GM18526 (cell line): Measurements from ENCODE around the gene PTP4A2.

Experiments
- POLR2A ChIP-seq: IDR thresholded peaks from 3 replicates; pipeline ENCODE4 v1.6.1; 2011; ENCODE audit not compliant: insufficient read length; ENCODE audit errors: extremely low read depth

The PTP4A2 gene

DNA sequence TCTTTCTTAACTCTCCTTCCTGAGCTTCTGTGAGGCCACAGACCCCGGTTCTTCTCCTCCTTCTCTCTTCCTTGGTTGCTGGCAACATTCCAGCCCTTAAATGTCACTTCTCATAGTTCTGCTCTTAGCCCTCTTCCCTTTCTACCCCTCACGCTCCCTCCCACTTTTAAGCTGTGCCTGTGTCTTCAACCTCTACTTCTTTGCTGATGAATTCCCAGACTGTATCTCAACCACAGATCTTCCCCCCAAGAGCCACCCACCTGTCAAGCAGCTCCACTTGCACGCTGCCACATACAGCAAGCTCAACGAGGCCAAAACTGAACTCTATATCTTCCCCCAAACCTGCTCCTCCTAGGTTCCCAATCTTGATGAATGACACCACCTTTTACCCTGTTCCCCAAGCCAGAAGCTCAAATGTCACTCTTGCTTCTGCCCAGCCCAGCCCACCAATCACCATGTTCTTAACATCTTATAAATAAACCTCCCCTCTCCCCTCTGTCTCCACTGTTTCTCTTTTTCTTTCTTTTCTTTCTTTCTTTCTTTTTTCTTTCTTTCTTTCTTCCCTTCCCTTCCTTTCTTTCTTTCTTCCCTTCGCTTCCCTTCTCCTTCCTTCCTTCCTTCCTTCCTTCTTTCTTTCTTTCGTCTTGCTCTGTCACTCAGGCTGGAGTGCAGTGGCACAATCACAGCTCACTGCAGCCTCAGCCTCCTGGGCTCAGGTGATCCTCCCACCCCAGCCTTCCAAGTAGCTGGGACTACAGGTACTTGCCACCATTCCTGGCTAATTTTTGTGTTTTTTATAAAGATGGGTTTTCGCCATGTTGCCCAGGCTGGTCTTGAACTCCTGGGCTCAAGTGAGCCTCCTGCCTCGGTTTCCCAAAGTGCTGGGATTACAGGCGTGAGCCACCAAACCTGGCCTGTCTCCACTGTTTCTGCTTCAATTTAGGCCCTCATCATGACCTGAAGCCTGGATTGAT lies 19.8 kb upstream of the PTP4A2 start:
- TF ChIP-seq POLR2A, result no peak

DNA sequence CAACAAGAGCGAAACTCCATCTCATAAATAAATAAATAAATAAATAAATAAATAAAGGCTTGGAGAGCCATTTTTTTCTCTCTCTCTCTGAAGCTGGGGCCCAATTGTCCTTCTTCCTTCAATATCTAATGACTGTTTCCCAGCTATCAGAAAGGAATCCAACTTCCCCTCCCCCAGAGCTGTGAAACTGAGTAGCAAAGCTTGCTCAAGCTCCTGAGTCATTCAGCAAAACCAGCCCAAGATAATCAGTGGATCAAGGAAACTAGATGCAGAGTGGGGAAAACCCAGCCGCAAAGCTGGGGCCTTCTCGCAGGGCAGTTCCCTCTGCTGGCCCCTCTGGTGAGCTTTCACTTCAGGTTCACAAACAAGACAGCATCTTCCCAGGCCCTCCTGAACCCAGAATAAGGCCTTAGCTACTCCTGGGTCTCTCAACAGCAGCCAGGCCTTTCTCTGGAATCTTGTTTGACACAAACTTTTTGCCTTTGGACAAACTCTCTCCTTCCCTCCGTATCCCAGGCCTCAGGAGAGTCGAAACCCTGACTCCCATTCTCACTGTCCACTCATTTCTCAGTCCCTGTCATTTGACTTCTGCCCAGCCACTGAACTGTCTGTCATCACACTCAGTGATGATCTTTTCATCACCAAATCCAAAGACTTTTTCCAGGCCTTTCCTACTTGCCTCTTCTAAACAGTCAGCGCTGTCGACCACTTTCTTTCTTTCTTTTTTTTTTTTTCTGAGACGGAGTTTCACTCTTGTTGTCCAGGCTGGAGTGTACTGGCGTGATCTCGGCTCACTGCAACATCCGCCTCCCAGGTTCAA lies 18.0 kb upstream of the PTP4A2 start:
- no peak for TF ChIP-seq POLR2A

DNA sequence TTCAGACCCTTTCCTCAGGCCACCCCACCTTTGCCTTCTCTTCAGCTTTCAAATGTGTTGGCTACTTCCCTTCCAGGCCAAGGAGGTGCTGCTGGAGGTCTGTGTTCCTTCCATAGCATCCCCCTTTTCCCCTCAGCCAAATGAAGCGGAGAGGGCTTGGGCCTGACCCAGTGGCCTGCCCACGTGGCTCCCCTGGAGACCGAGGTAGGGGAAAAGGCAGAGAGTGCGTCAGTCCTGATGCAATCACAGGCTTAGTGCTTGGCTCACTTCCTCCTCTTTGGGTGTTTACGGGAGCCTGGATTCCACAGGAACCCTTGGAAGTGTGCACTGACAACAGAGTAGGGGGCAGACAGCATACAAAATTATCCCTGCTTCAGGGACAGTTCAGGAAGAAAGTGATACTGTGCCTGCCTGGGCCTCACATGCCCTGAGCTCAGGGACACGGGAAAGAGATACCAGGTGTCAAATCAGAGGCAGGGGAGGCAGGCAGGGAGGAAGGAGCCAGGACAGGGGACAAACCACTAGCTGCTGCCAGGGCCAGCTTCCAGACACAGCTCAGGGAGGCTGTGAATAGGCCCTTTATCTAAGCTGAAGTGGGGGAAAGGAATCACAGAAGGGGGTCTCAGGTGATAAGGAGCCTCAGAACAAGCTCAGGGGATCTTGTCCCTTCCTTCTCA lies 16.6 kb upstream of the PTP4A2 start:
- no peak for TF ChIP-seq POLR2A

DNA sequence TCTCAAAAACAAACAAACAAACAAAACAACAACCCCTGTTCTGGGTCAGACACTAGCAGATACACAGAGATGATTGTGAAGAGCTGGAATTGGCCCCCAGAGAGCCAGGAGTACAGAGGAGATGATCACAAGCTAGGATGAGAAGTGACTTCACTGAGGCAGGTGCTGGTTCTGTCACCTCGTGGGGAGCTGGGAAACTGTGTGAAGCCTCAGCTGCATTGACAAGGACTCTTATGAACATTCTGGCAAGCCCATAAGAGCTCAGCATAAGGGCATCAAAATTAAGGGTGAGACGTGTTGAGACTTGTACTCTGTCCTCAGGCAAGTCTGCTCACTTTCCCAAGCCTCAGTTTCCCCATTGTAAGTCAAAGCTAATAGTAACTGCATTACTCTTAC lies 14.7 kb upstream of the PTP4A2 start:
- no peak for TF ChIP-seq POLR2A

DNA sequence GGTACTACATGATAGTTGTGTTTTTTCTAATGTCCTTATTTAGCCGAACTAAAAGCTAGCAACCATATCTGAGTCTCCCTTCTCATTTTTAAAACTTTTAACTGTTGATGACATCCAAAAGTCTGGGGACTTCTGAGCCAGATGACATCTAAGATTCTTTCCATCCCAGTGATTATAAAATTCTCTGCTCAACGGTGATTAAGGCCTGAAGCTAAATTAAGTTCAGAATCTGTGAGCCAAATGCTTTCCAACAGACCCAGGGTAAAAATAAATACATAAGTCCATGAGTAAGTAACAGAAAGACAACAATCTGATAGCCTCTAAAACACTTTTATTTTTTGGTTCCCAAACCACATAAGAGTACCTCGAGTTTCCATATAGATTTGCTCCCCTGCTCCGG lies 13.1 kb upstream of the PTP4A2 start:
- no peak for TF ChIP-seq POLR2A

DNA sequence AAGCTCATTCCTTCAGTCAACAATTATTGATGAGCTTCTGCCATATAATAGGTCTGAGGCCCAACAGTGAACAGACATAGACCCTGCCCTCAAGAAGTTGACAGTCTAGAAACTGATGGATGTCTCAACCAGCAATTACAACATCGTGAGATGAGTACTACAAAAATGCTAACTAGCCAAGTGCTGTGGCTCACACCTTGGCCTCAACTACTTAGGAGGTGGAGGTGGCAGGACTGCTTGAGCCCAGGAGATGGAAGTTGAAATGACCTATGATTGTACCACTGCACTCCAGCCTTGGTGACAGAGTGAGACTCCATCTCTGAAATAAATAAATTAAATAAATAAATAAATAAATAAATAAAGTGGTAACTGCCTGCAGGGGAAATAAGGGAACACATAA lies 11.7 kb upstream of the PTP4A2 start:
- TF ChIP-seq POLR2A, result no peak

DNA sequence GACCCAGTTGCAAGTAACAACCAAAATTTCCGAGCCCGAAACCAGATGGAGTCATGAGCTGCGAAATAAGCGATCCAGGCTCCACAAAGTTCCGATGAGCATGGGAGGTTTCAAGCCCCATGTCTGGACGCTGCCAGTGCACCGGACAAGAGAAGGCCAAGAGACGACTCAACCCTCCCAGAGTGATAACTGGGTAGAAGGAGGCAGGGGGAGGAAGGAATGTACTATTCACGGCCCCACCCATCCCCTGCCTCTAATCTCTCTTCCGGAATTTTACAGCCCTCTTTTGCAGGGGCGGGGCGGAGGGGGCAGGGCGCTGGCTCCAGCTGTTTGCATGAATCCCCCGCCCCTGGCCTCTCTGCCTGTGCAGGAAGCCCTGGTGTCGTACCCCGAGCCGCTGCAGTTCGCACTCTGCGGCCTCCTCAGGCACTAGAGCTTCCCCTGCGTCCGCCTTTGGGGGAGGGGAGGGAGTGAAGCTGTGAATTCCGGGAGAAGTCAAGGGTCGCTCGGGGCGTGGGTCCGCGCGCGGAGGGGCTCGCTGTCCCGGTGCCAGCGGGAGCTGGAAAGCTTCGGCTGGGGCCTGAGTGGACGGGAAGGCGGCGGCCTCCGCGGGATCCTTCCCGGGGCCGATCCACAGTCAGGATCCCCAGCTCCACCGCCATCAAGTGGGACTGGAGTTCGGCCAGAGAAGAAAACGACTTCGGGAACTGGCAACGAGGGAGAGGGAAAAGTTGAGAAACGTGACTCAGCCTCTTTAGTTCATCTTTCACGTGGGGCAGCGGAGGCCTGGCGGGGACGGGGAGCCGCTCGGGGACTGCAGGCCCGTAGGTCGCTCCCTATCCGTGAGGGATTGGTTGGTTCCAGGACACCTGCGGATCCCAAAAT lies 6.3 kb upstream of the PTP4A2 start:
- peak; percentile 97 for TF ChIP-seq POLR2A

DNA sequence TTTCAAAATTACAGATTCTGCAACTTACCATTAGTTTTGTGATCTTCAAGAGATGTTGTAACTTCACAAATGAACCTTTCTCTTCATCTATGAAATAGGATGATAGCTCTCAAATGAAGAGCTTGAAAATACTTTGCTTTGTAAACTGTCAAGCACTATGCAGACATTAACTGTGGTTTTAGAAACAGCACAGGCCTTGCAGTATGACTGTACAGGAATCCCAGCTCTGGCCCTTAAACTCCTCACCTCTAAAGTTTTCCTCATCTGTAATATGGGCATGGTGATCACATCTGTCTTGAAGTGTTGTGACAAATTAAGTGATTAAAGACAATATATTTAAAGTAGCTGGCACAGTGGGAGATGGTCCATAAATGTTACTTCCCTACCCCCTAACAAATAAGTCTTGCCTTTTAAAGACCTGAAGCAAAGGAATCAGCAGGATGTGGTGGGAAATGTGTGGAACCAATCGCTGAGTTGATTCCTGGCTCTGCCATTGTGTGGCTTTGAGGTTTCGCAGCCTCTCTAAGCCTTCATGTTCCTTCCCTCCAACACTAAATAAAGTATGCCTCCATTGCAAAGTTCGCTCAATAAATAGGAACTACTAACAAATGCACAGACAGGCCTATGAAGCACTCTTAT lies 5.5 kb upstream of the PTP4A2 start:
- no peak for TF ChIP-seq POLR2A

DNA sequence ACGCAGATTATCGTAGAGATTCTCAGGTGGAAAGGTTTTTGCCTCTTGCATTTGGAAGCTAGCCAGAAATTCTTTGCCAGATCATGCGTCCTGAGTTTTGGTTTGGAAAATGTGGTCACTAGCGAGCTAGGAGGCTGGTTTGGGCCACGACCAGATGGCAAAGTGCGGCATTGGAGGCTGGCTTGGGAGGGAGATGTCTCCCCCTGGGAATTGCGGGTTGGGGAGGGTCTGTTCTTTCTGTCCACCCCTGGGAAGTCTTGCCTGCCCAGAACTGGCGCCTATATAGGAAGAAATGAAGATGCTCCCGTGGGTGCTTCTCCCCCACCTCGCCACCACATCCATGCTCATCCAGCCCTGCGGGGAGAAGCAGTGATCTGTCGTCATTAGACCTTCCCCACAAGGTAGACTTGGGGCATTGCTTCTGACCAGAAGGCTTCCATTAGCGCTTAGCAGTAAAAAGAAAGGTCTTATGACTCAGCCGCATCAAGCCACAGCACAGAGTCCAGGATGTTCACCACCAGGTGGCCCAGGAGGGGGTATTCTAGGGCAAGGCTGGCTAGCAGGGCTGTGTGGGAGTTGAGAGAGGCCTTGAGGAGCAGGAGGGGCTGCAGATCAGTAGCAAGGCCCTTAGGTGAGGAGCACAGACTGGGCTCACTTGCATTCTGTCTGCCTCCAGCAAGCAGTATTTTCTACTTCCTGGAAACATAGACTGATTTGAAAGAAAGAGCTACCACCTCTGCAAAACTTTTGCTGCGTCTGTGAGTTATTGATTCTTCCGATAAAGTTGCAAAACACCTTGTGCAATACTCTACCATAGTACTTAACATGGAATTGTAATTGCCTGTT lies 1.5 kb upstream of the PTP4A2 start:
- TF ChIP-seq POLR2A, result no peak

DNA sequence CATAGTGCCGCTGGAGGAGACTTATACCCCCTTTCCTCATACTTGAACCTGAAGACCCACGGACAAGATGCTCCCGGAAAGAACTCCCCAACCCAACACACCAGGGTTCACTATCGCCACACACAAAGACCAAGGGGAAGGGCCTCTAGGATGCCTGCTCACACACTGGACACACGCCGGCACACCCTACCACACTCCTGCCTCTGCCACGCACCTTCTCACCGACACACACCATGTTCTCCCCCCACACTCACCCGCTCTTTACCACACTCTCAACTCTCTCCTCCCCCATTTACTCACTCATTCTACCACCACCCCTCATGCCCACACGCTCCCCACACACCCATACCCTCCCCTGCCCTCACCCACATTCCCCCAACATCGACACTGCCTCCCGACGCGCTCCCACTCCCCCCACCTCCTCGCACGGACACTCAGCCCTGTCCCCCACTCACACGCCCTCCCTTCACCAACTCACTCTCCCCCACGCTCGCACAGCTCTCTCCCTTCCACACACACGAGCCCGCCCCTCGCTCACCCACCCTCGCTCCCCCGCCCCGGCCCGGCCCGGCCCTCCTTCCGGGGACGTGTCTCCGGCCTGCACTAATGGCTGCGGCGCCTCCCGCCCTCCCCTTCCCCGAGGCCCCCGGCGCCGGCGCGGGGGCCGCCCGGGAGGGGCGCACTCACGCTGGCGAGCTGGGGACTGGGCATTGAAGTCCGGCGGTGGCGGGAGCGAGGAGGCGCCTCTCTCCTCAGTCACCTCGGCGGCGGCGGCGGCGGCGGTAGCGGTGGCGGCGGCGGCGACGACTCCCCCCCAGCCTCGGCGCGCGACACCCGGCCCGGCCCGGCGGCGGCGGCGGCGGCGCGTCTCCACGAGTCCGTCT lies 626 bp downstream of the PTP4A2 start:
- no peak for TF ChIP-seq POLR2A

DNA sequence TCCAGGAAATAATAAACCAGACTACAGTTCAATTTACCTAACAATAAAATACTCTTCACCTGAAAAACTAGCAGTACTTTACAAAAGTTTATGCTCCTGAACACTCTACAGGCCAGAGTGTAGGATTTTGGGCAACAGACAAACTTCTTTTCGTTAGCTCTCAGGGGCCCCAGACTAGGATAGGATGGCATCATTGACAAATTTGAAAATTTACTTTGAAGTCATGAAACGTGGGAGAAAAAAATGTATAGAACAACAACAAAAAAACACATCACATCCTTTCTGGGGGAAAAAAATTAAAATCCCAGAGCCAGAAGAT lies 1.2 kb downstream of the PTP4A2 start:
- TF ChIP-seq POLR2A, result no peak

DNA sequence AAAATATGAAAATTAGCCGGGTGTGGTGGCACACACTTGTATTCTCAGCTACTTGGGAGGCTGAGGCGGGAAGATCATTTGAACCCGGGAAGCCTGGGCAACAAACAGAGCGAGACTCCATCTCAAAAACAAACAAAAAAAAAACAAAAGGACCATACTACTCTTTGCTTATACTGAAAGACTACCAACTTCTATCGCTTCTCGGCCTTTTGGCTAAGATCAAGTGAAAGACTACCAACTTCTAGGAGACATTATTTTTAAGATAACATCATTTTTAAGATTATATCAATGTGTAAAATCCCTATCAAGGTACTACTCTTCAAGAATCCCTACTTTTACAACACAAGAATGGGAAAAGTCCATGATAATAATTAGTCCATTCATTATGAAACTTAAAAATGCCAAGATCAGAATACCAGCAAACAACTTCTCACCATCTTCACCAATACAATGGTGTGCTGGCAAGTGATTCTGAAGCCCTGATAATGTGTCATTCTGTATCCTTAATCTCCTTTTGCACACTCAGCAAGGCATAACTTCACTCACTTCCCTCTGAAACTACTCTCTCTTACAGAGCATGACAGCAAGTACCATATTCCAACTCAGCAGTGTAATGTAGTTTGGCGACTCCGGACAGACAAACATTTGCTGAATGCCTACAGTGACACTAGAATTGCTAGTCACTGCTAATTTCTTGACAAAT lies 1.7 kb downstream of the PTP4A2 start:
- no peak for TF ChIP-seq POLR2A
